HCT116 (cell line): ENCODE results near the gene SUMO3. TPM values are rescaled to one million over a fixed set of nuclear protein-coding genes. Genes with fewer than 3 reads are reported as not detected.

Experiments
- ATAC-seq: fragments of 200-7000 bp; cut with Tn5 transposase; 2 replicates; pipeline ENCODE4 v1.9.1; 2020; ENCODE audit warnings: mild to moderate bottlenecking, moderate library complexity
- BruUV-seq: library from RNA; stranded (reverse); fragments of 400-500 nt; replicated peaks from 2 replicates; lab custom pipeline; 2021; lab: Mats Ljungman, UMichigan
- CTCF ChIA-PET: fragments of 300-600 bp; sonication (Branson Sonifier 250); formaldehyde crosslinking; loops from one replicate; lab custom pipeline; 2021; ENCODE audit warnings: antibody characterized with exemption; lab: Charles Lee
- POLR2A ChIA-PET: fragments of 300-600, 350-600 bp; sonication (Branson Sonifier 250); formaldehyde crosslinking; loops from one replicate; lab custom pipeline; 2021; ENCODE audit warnings: antibody characterized with exemption; lab: Charles Lee
- RAD21 ChIA-PET, 2 experiments: fragments of 300-600 bp; sonication (Branson Sonifier 250); formaldehyde crosslinking; loops; one replicate each; lab custom pipeline; 2023; ENCODE audit warnings: low total read pairs in 2 of 2; ENCODE audit not compliant: uncharacterized antibody in 2 of 2, unreplicated experiment in 2 of 2, low non-redundant PET in 1 of 2; lab: Charles Lee
- DNase-seq: peaks from one replicate; pipeline ENCODE4 v3.0.0-alpha.2; 2010; ENCODE audit warnings: low read depth, low spot score
- H2AFZ ChIP-seq: fragments of 200-600 bp; shearing (Covaris generic), sonication (generic); 2 replicates; pipeline ENCODE4 v1.6.1; 2017; ENCODE audit warnings: low read depth, mixed run types, mixed read lengths, antibody characterized with exemption, low read length; ENCODE audit not compliant: poor library complexity, severe bottlenecking
- H3K27ac ChIP-seq: 2 replicates; pipeline ENCODE4 v1.5.1; 2012; ENCODE audit warnings: low read depth, low read length
- H3K27me3 ChIP-seq: fragments of 200-600 bp; sonication (generic); 2 replicates; pipeline ENCODE4 v1.6.1; 2016; ENCODE audit warnings: mixed run types, low read length, mixed read lengths; ENCODE audit not compliant: insufficient read depth
- H3K36me3 ChIP-seq, 2 experiments: fragments of 200-500 bp in 1 of 2; fragments of 200-600 bp in 1 of 2; sonication (Bioruptor generic) in 1 of 2; sonication (generic) in 1 of 2; 2 replicates each; pipeline versions ENCODE4 v1.5.1 to v1.6.1; 2014 to 2016; ENCODE audit warnings: low read length in 2 of 2, inconsistent platforms in 1 of 2, mixed read lengths in 1 of 2, mixed run types in 1 of 2; ENCODE audit not compliant: insufficient read depth in 2 of 2, control insufficient read depth in 1 of 2
- H3K4me1 ChIP-seq, 2 experiments: fragments of 200-600 bp in 1 of 2; sonication (generic) in 1 of 2; 2 replicates each; pipeline versions ENCODE4 v1.5.1 to v1.6.1; 2012 to 2017; ENCODE audit warnings: low read length in 2 of 2, inconsistent platforms in 1 of 2, mild to moderate bottlenecking in 1 of 2, mixed read lengths in 1 of 2, mixed run types in 1 of 2, moderate library complexity in 1 of 2; ENCODE audit not compliant: insufficient read depth in 2 of 2, control insufficient read depth in 1 of 2
- H3K4me2 ChIP-seq: fragments of 200-600 bp; sonication (generic); 2 replicates; pipeline ENCODE4 v1.6.1; 2017; ENCODE audit warnings: mixed run types, low read length, mixed read lengths
- H3K4me3 ChIP-seq, 2 experiments: fragments of 200-600 bp in 1 of 2; sonication (generic) in 1 of 2; replicated peaks in 1 of 2; 2 replicates each; pipeline ENCODE4 v1.5.1; 2011 to 2016; ENCODE audit warnings: low read length in 2 of 2, control low read depth in 1 of 2, low read depth in 1 of 2, mild to moderate bottlenecking in 1 of 2, mixed read lengths in 1 of 2, mixed run types in 1 of 2
- H3K79me2 ChIP-seq: fragments of 200-600 bp; sonication (generic); 2 replicates; pipeline ENCODE4 v1.6.1; 2017; ENCODE audit warnings: mild to moderate bottlenecking, mixed run types, low read length, moderate library complexity, mixed read lengths; ENCODE audit not compliant: insufficient read depth
- H3K9ac ChIP-seq: fragments of 200-600 bp; sonication (generic); 2 replicates; pipeline ENCODE4 v1.6.1; 2016; ENCODE audit warnings: low read length, mixed read lengths
- H3K9me2 ChIP-seq: fragments of 200-600 bp; sonication (generic), shearing (Covaris generic); 2 replicates; pipeline ENCODE4 v1.6.1; 2017; ENCODE audit warnings: mixed run types, mild to moderate bottlenecking, moderate library complexity; ENCODE audit not compliant: insufficient read depth
- H3K9me3 ChIP-seq, 2 experiments: fragments of 200-500 bp in 1 of 2; fragments of 200-600 bp in 1 of 2; sonication (Bioruptor generic) in 1 of 2; sonication (generic) in 1 of 2; 2 replicates each; pipeline ENCODE4 v1.6.1; 2014 to 2017; ENCODE audit warnings: low read length in 2 of 2, mixed read lengths in 2 of 2, inconsistent platforms in 1 of 2, low read depth in 1 of 2, mild to moderate bottlenecking in 1 of 2, mixed run types in 1 of 2, moderate library complexity in 1 of 2; ENCODE audit not compliant: control insufficient read depth in 1 of 2, insufficient read depth in 1 of 2
- H4K20me1 ChIP-seq: fragments of 200-600 bp; sonication (generic), shearing (Covaris generic); 2 replicates; pipeline ENCODE4 v1.6.1; 2017; ENCODE audit warnings: mixed run types, mild to moderate bottlenecking, moderate library complexity; ENCODE audit not compliant: insufficient read depth
- CBX3 ChIP-seq: IDR thresholded peaks from 2 replicates; pipeline ENCODE4 v1.6.1; 2012; ENCODE audit warnings: low read depth
- CEBPB ChIP-seq: IDR thresholded peaks from 2 replicates; pipeline ENCODE4 v1.6.1; 2012; ENCODE audit warnings: low read depth
- EGR1 ChIP-seq: IDR thresholded peaks from 2 replicates; pipeline ENCODE4 v1.6.1; 2012; ENCODE audit warnings: low read depth
- ELF1 ChIP-seq: IDR thresholded peaks from 2 replicates; pipeline ENCODE4 v1.6.1; 2012; ENCODE audit warnings: low read depth, borderline replicate concordance
- FOSL1 ChIP-seq: IDR thresholded peaks from 2 replicates; pipeline ENCODE4 v1.6.1; 2012; ENCODE audit warnings: low read depth
- MAX ChIP-seq: IDR thresholded peaks from 2 replicates; pipeline ENCODE4 v1.6.1; 2012
- POLR2A ChIP-seq: IDR thresholded peaks from 2 replicates; pipeline ENCODE4 v1.7.0; 2011; ENCODE audit warnings: borderline replicate concordance; ENCODE audit not compliant: insufficient read depth, insufficient read length; ENCODE audit errors: extremely low read depth
- POLR2AphosphoS5 ChIP-seq: IDR thresholded peaks from 2 replicates; pipeline ENCODE4 v1.6.1; 2011; ENCODE audit warnings: mild to moderate bottlenecking, low read depth, low read length, moderate library complexity
- RAD21 ChIP-seq: IDR thresholded peaks from 2 replicates; pipeline ENCODE4 v1.6.1; 2012; ENCODE audit warnings: low read depth, mild to moderate bottlenecking
- SIN3A ChIP-seq: IDR thresholded peaks from 2 replicates; pipeline ENCODE4 v1.6.1; 2012; ENCODE audit warnings: low read depth
- SP1 ChIP-seq: IDR thresholded peaks from 2 replicates; pipeline ENCODE4 v1.6.1; 2012; ENCODE audit warnings: low read depth
- SRF ChIP-seq: IDR thresholded peaks from 2 replicates; pipeline ENCODE4 v1.6.1; 2012; ENCODE audit warnings: low read depth
- TCF7L2 ChIP-seq: IDR thresholded peaks from 2 replicates; pipeline ENCODE4 v1.7.0; 2011; ENCODE audit warnings: borderline replicate concordance, inconsistent platforms; ENCODE audit not compliant: insufficient read depth, insufficient read length; ENCODE audit errors: extremely low read depth
- YY1 ChIP-seq: IDR thresholded peaks from 2 replicates; pipeline ENCODE4 v1.6.1; 2011; ENCODE audit warnings: low read length, low read depth, moderate library complexity, mild to moderate bottlenecking; ENCODE audit not compliant: insufficient replicate concordance; ENCODE audit errors: extremely low read depth
- ZFX ChIP-seq: fragments of 450-650 bp; IDR thresholded peaks from 2 replicates; pipeline ENCODE4 v1.6.1; 2017
- ZNF274 ChIP-seq: fragments of 200-500 bp; sonication (Bioruptor generic); IDR thresholded peaks from 2 replicates; pipeline ENCODE4 v1.6.1; 2014; ENCODE audit warnings: mild to moderate bottlenecking, low read depth, low read length, inconsistent platforms
- intact Hi-C: fragments of 100-400 bp; cut with micrococcal nuclease; formaldehyde crosslinking; loops from 2 replicates; pipeline ENCODE4 v1.10.0; 2022
- total RNA-seq: library from RNA; stranded (reverse); gene quantifications from one replicate; pipeline ENCODE4 v1.2.1, GENCODE V29; 2021; ENCODE audit not compliant: unreplicated experiment
- TF ChIP-seq, protein P1 (sequence below): IDR thresholded peaks from 2 replicates; pipeline ENCODE4 v1.6.1; 2012; ENCODE audit warnings: low read depth
- TF ChIP-seq, protein P2 (sequence below): IDR thresholded peaks from 2 replicates; pipeline ENCODE4 v1.6.1; 2012

Gene SUMO3
- total RNA-seq, 1 experiment from 2014 or later, result 31.5 TPM

DNA sequence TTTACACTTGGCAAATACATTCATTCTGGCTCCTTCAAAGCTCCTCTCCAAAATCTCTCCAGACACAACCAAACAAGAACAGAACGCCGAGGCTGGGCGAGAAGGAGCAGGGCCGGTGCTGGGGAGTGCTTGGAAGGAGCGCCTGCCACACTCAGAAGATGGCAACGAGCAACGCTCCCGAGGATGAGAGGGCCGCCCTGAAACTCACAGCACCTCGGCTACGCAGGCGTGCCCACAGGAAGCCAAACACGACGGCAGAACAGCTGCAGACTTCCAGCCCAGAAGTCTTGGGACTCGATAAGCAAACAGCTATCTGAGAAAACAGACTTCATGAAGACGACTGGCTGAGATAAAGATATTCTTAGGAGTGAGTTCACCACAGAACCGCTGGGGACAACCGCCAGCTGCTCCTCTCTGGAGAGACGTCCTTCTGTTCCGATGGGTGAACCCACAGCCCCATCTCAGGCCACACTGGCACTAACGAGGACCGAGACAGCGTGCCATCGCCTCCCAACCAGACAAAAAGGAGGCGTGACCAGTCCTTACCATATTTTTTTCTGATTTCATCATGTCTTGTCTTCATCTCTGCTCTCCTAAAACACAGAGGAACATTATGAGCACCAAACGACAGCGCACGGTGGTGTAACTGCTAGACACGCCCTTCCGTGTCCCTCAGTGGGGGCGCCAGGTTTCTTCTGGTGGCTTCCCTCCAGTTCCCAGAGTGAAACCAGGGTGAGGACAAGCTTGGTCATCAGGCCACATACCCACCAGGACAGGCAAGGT lies 37.0 kb upstream of the SUMO3 start:
- DNase-seq, result no peak
- ChIA-PET POLR2A (no interaction called here), RAD21 (no interaction called here), CTCF (no interaction called here)
- Histone ChIP-seq H3K4me2 (no peak overlapping the region), H4K20me1 (no peaks in the 10 kb centered on the region), H3K27me3 (no peaks in the 10 kb centered on the region), H2AFZ (no peak overlapping the region), H3K4me3 (no peak overlapping the region), H3K9me3 (no peaks in the 10 kb centered on the region), H3K79me2 (peaks cover 36% of the 10 kb centered on the region), H3K36me3 (peaks cover 34 to 50% of the 10 kb centered on the region in 2 experiments), H3K27ac (no peak overlapping the region), H3K9me2 (no peaks in the 10 kb centered on the region), H3K9ac (no peak overlapping the region), H3K4me1 (no peaks in the 10 kb centered on the region; a peak in 1 of 4 replicates)
- no TSS peak for BruUV-seq
- intact Hi-C loops, result no loop called here
- ATAC-seq, result no peak
- TF ChIP-seq SIN3A, result no peak

DNA sequence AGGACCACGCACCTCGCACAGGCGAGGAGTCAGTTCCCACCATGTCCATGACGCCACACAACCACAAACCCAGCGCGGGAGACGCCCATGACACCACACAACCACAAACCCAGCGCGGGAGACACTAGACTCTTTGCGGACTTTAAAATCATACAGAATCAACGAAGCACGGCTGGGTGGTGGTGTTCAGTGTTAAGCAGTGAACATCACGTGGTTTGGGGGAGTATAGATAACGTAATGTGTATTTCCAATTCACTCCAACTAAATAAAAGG lies 36.5 kb upstream of the SUMO3 start:
- peaks cover 33 to 50% of the 10 kb centered on the region in 2 experiments for H3K36me3 ChIP-seq
- no peak overlapping the region for H3K27ac ChIP-seq
- no peaks in the 10 kb centered on the region for H3K9me2 ChIP-seq
- no peak overlapping the region for H3K4me3 ChIP-seq
- TF ChIP-seq MAX (no peak), SP1 (no peak), CBX3 (no peak), TCF7L2 (no peak), YY1 (no peak), SRF (no peak), ZNF274 (no peak), FOSL1 (no peak), EGR1 (no peak), POLR2AphosphoS5 (no peak), ZFX (no peak), CEBPB (no peak), RAD21 (no peak), SIN3A (no peak), ELF1 (no peak), POLR2A (no peak)
- TF ChIP-seq, protein P1, sequence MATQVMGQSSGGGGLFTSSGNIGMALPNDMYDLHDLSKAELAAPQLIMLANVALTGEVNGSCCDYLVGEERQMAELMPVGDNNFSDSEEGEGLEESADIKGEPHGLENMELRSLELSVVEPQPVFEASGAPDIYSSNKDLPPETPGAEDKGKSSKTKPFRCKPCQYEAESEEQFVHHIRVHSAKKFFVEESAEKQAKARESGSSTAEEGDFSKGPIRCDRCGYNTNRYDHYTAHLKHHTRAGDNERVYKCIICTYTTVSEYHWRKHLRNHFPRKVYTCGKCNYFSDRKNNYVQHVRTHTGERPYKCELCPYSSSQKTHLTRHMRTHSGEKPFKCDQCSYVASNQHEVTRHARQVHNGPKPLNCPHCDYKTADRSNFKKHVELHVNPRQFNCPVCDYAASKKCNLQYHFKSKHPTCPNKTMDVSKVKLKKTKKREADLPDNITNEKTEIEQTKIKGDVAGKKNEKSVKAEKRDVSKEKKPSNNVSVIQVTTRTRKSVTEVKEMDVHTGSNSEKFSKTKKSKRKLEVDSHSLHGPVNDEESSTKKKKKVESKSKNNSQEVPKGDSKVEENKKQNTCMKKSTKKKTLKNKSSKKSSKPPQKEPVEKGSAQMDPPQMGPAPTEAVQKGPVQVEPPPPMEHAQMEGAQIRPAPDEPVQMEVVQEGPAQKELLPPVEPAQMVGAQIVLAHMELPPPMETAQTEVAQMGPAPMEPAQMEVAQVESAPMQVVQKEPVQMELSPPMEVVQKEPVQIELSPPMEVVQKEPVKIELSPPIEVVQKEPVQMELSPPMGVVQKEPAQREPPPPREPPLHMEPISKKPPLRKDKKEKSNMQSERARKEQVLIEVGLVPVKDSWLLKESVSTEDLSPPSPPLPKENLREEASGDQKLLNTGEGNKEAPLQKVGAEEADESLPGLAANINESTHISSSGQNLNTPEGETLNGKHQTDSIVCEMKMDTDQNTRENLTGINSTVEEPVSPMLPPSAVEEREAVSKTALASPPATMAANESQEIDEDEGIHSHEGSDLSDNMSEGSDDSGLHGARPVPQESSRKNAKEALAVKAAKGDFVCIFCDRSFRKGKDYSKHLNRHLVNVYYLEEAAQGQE, result no peak
- TF ChIP-seq, protein P2, sequence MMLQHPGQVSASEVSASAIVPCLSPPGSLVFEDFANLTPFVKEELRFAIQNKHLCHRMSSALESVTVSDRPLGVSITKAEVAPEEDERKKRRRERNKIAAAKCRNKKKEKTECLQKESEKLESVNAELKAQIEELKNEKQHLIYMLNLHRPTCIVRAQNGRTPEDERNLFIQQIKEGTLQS, result no peak
- TF ChIP-seq, all 23 proteins: peak for 0
- no peaks in the 10 kb centered on the region for H4K20me1 ChIP-seq
- ATAC-seq, result no peak
- no peak overlapping the region for H2AFZ ChIP-seq
- ChIA-PET POLR2A (no interaction called here), CTCF (no interaction called here), RAD21 (no interaction called here)
- no peaks in the 10 kb centered on the region for H3K27me3 ChIP-seq
- H3K4me1 ChIP-seq, result no peaks in the 10 kb centered on the region; a peak in 1 of 4 replicates
- peaks cover 31% of the 10 kb centered on the region for H3K79me2 ChIP-seq
- no peaks in the 10 kb centered on the region for H3K9me3 ChIP-seq
- H3K9ac ChIP-seq, result no peak overlapping the region
- no TSS peak for BruUV-seq
- intact Hi-C loops, result no loop called here
- no peak for DNase-seq
- no peak overlapping the region for H3K4me2 ChIP-seq
